Loucy (cell line): ENCODE results near the gene NBDY.
A peak's percentile ranks its signal among the peaks of the same experiment; 100 is the strongest.

Source experiments
- H2AFZ ChIP-seq: fragments of 200-600 bp; sonication (generic); 2 replicates; pipeline ENCODE4 v1.6.0; 2016; ENCODE audit warnings: antibody characterized with exemption, mild to moderate bottlenecking, low read length, moderate library complexity
- H3F3A ChIP-seq: fragments of 200-600 bp; 2 replicates; pipeline ENCODE4 v1.6.0; 2016; ENCODE audit warnings: antibody characterized with exemption, low read depth, mild to moderate bottlenecking
- H3K27me3 ChIP-seq: fragments of 200-600 bp; sonication (generic); 2 replicates; pipeline ENCODE4 v1.6.1; 2014; ENCODE audit warnings: low read length, mild to moderate bottlenecking; ENCODE audit not compliant: insufficient read depth, poor library complexity, severe bottlenecking
- H3K36me3 ChIP-seq: fragments of 200-600 bp; sonication (generic); 2 replicates; pipeline ENCODE4 v1.6.1; 2016; ENCODE audit warnings: low read length; ENCODE audit not compliant: insufficient read depth
- H3K4me1 ChIP-seq: fragments of 200-600 bp; sonication (generic); 2 replicates; pipeline ENCODE4 v1.5.1; 2014; ENCODE audit warnings: low read length, mild to moderate bottlenecking; ENCODE audit not compliant: insufficient read depth, poor library complexity, severe bottlenecking
- H3K4me2 ChIP-seq: fragments of 200-600 bp; sonication (generic); 2 replicates; pipeline ENCODE4 v1.6.0; 2014; ENCODE audit warnings: antibody characterized with exemption, low read length, low read depth, mild to moderate bottlenecking; ENCODE audit not compliant: poor library complexity, severe bottlenecking
- H3K4me3 ChIP-seq: fragments of 200-600 bp; sonication (generic); 2 replicates; pipeline ENCODE4 v1.5.1; 2014; ENCODE audit warnings: low read length, mild to moderate bottlenecking, mixed read lengths; ENCODE audit not compliant: poor library complexity, severe bottlenecking
- H3K79me2 ChIP-seq: fragments of 200-600 bp; sonication (generic); 2 replicates; pipeline ENCODE4 v1.6.1; 2014; ENCODE audit warnings: low read length; ENCODE audit not compliant: insufficient read depth
- H3K9ac ChIP-seq: fragments of 200-600 bp; sonication (generic); 2 replicates; pipeline ENCODE4 v1.6.0; 2014; ENCODE audit warnings: mild to moderate bottlenecking, low read depth, low read length, moderate library complexity; ENCODE audit not compliant: poor library complexity, severe bottlenecking
- H3K9me2 ChIP-seq: fragments of 200-600 bp; sonication (generic); replicated peaks from 2 replicates; pipeline ENCODE4 v1.6.1; 2016; ENCODE audit warnings: low read depth, low read length, mixed read lengths
- H3K9me3 ChIP-seq: fragments of 200-600 bp; sonication (generic); 2 replicates; pipeline ENCODE4 v1.6.1; 2014; ENCODE audit warnings: mild to moderate bottlenecking, antibody characterized with exemption, low read length, low read depth; ENCODE audit not compliant: insufficient read depth
- H4K20me1 ChIP-seq: fragments of 200-600 bp; sonication (generic); 2 replicates; pipeline ENCODE4 v1.6.0; 2014; ENCODE audit warnings: antibody characterized with exemption, low read length, mild to moderate bottlenecking; ENCODE audit not compliant: insufficient read depth, poor library complexity, severe bottlenecking
- EZH2phosphoT487 ChIP-seq: fragments of 200-600 bp; IDR thresholded peaks from 2 replicates; pipeline ENCODE4 v1.6.1; 2018; ENCODE audit warnings: antibody characterized with exemption, mild to moderate bottlenecking, moderate library complexity, borderline replicate concordance
- TF ChIP-seq, protein P1 (sequence below): fragments of 200-600 bp; sonication (generic); conservative IDR thresholded peaks from 2 replicates; pipeline ENCODE4 v1.5.1; 2014; ENCODE audit warnings: mild to moderate bottlenecking, antibody characterized with exemption, low read length

NBDY gene

DNA sequence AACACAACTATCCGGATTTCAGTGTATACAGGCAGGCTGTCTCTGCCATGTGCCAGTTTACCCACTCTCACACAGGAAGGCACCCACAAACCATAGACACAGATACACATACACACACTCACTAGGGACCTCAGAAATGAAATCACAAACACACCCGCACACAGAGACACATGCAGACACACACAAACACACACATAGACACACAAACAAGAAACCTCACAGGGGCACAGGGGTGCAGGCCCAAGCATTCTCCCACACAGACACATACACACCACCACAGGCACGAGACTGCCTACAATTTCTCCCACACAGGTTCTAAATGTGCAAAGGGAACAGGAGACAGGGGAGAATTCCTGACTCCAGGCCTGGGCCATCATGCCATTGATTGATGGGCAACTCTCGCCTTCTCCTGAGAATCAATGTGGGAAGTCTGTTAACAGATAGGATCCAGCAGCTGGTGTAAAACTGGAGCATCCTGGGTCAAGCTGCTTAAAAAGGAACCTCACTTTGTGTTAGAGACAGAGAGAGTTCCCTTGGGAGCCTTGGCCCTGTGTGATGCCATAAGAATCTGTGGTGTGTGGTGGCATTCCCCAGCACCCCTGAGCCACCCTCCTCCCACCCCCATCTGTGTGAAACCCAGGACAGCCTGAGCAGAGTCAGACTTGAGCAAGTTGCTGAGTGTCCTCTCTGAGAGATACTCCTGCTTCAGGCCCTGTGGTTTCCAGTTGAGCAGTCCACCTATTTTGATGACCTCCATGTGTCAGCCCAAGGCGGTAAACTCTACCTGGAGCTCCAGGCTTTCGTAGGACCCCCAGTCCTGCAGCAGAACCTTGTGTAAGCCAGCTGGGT lies 33.9 kb downstream of the NBDY start:
- Histone ChIP-seq H3K27me3 (no peaks in the 10 kb centered on the region), H3K9ac (no peak overlapping the region), H2AFZ (no peak overlapping the region), H3F3A (no peaks in the 10 kb centered on the region), H3K79me2 (peaks cover 7% of the 10 kb centered on the region; the same call in 1 of the 2 replicates), H3K4me3 (no peak overlapping the region), H3K9me3 (no peaks in the 10 kb centered on the region), H3K36me3 (peaks cover 6% of the 10 kb centered on the region; the same call in 1 of the 2 replicates), H3K4me2 (no peak overlapping the region), H4K20me1 (peaks cover 5% of the 10 kb centered on the region), H3K9me2 (no peaks in the 10 kb centered on the region), H3K4me1 (peaks cover 5% of the 10 kb centered on the region)
- TF ChIP-seq, protein P1, sequence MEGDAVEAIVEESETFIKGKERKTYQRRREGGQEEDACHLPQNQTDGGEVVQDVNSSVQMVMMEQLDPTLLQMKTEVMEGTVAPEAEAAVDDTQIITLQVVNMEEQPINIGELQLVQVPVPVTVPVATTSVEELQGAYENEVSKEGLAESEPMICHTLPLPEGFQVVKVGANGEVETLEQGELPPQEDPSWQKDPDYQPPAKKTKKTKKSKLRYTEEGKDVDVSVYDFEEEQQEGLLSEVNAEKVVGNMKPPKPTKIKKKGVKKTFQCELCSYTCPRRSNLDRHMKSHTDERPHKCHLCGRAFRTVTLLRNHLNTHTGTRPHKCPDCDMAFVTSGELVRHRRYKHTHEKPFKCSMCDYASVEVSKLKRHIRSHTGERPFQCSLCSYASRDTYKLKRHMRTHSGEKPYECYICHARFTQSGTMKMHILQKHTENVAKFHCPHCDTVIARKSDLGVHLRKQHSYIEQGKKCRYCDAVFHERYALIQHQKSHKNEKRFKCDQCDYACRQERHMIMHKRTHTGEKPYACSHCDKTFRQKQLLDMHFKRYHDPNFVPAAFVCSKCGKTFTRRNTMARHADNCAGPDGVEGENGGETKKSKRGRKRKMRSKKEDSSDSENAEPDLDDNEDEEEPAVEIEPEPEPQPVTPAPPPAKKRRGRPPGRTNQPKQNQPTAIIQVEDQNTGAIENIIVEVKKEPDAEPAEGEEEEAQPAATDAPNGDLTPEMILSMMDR, result no peak
- TF ChIP-seq EZH2phosphoT487, result no peak

DNA sequence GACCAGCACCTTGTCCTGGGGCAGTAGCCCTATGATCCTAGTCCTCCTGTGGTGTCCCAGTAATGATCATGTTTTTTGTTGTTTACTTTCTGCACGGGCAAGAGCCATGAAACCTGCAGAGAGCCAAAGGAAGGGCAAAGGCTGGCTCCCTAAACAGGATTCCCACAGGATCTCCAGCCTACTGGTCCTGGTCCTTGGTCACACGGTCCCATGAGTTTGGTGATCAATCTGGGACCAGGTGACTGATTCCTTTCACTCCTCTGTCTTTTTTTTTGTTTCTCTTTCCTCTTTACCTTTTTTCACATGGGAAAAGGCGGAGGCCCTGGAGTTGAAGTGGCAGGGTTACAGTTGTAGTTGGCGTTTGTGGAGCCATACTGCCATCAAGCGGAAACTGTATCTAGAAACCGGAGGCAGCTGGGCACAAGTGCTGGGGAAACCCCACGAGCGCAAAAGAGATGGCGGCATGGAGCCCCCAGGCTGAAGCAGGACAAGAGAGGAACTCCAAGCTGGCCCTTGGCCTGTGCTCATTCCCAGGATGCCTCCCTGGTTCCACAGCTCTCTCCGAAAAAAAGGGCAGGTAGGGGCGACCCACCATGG lies 34.6 kb downstream of the NBDY start:
- no peak overlapping the region for H3K4me3 ChIP-seq
- TF ChIP-seq EZH2phosphoT487, result no peak
- TF ChIP-seq, protein P1, result no peak
- no peak overlapping the region for H3K9ac ChIP-seq
- H3K27me3 ChIP-seq, result no peaks in the 10 kb centered on the region
- H3K9me2 ChIP-seq, result no peaks in the 10 kb centered on the region
- peaks cover 5% of the 10 kb centered on the region for H3K4me1 ChIP-seq
- no peaks in the 10 kb centered on the region for H3F3A ChIP-seq
- no peak overlapping the region for H2AFZ ChIP-seq
- peaks cover 7% of the 10 kb centered on the region; the same call in 1 of the 2 replicates for H3K79me2 ChIP-seq
- H3K4me2 ChIP-seq, result no peak overlapping the region
- peaks cover 6% of the 10 kb centered on the region; the same call in 1 of the 2 replicates for H3K36me3 ChIP-seq
- H3K9me3 ChIP-seq, result no peaks in the 10 kb centered on the region
- H4K20me1 ChIP-seq, result peaks cover 5% of the 10 kb centered on the region

DNA sequence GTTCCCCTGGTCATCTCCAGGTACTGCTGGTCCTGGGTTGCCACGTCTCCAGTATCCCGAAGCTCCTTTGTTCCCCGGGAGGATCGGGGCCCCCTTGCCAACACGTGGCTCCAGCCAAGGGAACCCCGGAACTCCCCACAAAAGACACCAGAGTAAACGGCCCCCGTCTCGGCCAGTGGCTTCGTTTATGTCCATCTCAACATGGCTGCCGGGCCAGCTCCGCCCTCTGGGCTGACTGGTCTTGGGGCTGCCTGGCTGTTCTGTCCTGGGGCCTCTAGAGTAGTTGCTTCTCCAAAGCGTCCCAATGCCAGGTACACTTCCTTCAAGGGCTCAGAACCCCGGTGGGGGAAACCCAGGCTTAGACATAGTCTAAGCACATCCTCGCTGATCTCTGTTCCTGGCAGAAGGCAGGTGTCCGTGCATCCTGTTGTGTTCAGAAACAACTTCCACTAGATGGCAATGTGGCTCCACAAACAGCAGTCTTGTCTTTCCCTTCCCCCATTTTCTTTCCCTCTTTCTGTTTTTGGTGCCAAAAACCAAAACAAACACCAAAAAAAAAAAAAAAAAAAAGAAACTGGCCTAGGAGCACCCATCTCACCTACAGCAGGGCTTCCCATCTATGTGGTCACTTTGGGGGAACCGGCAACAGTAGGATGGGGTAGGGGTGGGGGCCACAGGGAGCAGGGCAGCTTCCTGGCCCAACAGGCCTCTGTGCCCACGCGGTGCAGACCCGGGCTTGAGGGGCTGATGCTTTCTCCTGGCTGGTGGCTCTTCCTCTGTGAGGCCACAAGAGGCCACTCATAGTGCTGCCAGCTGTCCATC lies 35.3 kb downstream of the NBDY start:
- peaks cover 7% of the 10 kb centered on the region; the same call in 1 of the 2 replicates for H3K79me2 ChIP-seq
- H3K27me3 ChIP-seq, result no peaks in the 10 kb centered on the region
- H3K4me3 ChIP-seq, result no peak overlapping the region
- peaks cover 6% of the 10 kb centered on the region; the same call in 1 of the 2 replicates for H3K36me3 ChIP-seq
- H3K9ac ChIP-seq, result no peak overlapping the region
- no peaks in the 10 kb centered on the region for H3K9me3 ChIP-seq
- H2AFZ ChIP-seq, result no peak overlapping the region
- no peaks in the 10 kb centered on the region for H3F3A ChIP-seq
- TF ChIP-seq, protein P1, result peak; percentile 37
- no peak for TF ChIP-seq EZH2phosphoT487
- H3K4me1 ChIP-seq, result peaks cover 5% of the 10 kb centered on the region
- H4K20me1 ChIP-seq, result peaks cover 5% of the 10 kb centered on the region
- no peaks in the 10 kb centered on the region for H3K9me2 ChIP-seq
- peak overlapping the region; percentile 20 for H3K4me2 ChIP-seq
